ENCODE data around the gene DHX34.
"Not testable (repeated sequence)": the region's sequence is repeated elsewhere in the genome, so short reads cannot be mapped to it uniquely, and the experiment has no call there.

The DHX34 gene

GRCh38 chr19:47339196-47339880 is 9.8 kb upstream of the DHX34 start:
- ChIA-PET CTCF (interaction anchor here (8.2 kb wide), 1 partner anchor 10 kb away, joined by 39 read pairs; the partner anchor contains the start of gene DHX34), POLR2A (no interaction called here)
- no peak for DNase-seq (ENCODE audit: extremely low spot score)
- TF ChIP-seq CTCF (IDR thresholded peaks at IDR 0.05; ENCODE audit: control extremely low read depth, extremely low read depth, low read depth, missing control alignments), result no peak

GRCh38 chr19:47340477-47341208 is 8.5 kb upstream of the DHX34 start:
- POLR2A ChIA-PET, result no interaction called here
- CTCF ChIA-PET, result interaction anchor here (0.9 to 8.2 kb wide), 2 partner anchors 9 to 32 kb away, joined by 3 to 39 read pairs; partner anchors contain the start of gene DHX34
- no peak for TF ChIP-seq CTCF (IDR thresholded peaks at IDR 0.05; ENCODE audit: control extremely low read depth, extremely low read depth, low read depth, missing control alignments)
- DNase-seq (ENCODE audit: extremely low spot score), result no peak

GRCh38 chr19:47341734-47342133 is 7.4 kb upstream of the DHX34 start:
- POLR2A ChIA-PET, result no interaction called here
- CTCF ChIA-PET, result interaction anchor here (1.1 kb wide), 2 partner anchors 10 to 49 kb away, joined by 4 to 5 read pairs; no protein-coding TSS in a partner anchor
- TF ChIP-seq CTCF (IDR thresholded peaks at IDR 0.05; ENCODE audit: control extremely low read depth, extremely low read depth, low read depth, missing control alignments), result no peak
- DNase-seq (ENCODE audit: extremely low spot score), result no peak

DNA sequence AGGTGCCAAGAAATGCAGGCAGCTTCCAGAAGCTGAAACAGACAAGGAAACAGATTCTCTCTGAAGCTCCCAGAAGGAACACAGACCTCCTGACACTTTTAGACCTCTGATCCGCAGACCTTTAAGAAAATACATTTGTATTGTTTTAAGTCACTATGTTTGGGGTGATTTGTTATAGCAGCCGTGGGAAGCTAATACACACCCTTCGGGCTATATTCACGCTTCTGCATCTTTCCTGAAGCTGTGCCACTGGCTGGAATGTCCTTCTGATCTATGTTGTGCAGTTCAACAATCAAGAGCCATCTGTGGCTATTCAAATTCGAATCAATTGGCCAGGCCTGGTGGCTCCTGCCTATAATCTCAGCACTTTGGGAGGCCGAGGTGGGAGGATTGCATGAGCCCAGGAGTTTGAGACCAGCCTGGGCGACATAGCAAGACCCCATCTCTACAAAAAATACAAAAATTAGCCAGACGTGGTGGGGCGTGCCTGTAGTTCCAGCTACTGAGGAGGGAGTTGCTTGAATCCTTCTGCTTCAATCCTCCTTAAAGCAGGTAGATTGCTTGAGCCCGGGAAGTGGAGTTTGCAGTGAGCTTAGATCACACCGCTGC is 5.8 kb upstream of the DHX34 start:
- TF ChIP-seq CTCF (IDR thresholded peaks at IDR 0.05; ENCODE audit: control extremely low read depth, extremely low read depth, low read depth, missing control alignments), result no peak
- ChIA-PET CTCF (interaction anchor here (1.2 to 2.3 kb wide), 4 partner anchors 45 to 133 kb away, joined by 3 to 9 read pairs (median 4); no protein-coding TSS in a partner anchor), POLR2A (interaction anchor here (0.6 kb wide), 1 partner anchor 56 kb away, joined by 3 read pairs; no protein-coding TSS in a partner anchor)
- no peak for DNase-seq (ENCODE audit: extremely low spot score)

GRCh38 chr19:47344425-47344824 is 4.7 kb upstream of the DHX34 start:
- ChIA-PET POLR2A (no interaction called here), CTCF (interaction anchor here (1.4 to 2.3 kb wide), 4 partner anchors 47 to 134 kb away, joined by 3 to 9 read pairs (median 4); no protein-coding TSS in a partner anchor)
- DNase-seq (ENCODE audit: extremely low spot score), result no peak
- TF ChIP-seq CTCF (IDR thresholded peaks at IDR 0.05; ENCODE audit: control extremely low read depth, extremely low read depth, low read depth, missing control alignments), result no peak

- DNase-seq (ENCODE audit: extremely low spot score), result not testable (repeated sequence)
- CTCF ChIA-PET, result interaction anchor here (1.0 kb wide), 2 partner anchors 46 to 82 kb away, joined by 3 to 4 read pairs; no protein-coding TSS in a partner anchor
These were observed 3.1 kb upstream of the DHX34 start for GRCh38 chr19:47346024-47346423.

More at GRCh38 chr19:47346024-47346423, 3.1 kb upstream of the DHX34 start:
- POLR2A ChIA-PET, result not testable (repeated sequence)
